ENCODE measurements around the gene WARS2. TPM values are rescaled to one million over a fixed set of nuclear protein-coding genes. Genes with fewer than 3 reads are reported as not detected.
"Not testable (repeated sequence)": the region's sequence is repeated elsewhere in the genome, so short reads cannot be mapped to it uniquely, and the experiment has no call there.

The WARS2 gene
- polyA plus RNA-seq, 1 experiment = 12.6 TPM

DNA sequence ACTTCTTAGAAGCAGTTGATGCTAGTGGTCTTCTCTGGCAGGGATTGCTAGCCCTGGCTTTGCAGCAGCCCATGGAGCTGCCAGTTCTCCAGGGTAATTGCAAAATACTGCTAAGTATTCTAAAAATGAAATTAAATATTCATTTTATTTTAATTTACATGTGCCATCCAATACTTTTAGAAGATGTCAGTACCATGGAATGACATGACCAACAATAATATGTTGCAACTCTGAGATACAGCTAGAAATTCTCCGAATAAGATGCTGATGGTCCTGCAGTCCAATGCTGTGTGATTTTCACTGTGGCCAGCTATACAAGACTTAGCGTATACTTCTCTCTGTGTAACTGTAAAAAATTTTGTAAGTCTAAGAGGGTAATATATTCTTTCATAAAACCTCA is 20.0 kb upstream of the WARS2 start:
- CTCF ChIA-PET = interaction anchor here (0.6 to 1.9 kb wide), 3 partner anchors 20 to 151 kb away, joined by 3 to 4 read pairs (median 3); partner anchors contain the start of gene WARS2
- Histone ChIP-seq H3K9me3 (ENCODE audit: control insufficient read depth, insufficient read depth, low read length) (peaks cover 4% of the 10 kb centered on the region; the same call in 1 of the 2 replicates), H3K27ac (ENCODE audit: low read depth, low read length) (no peak overlapping the region), H3K4me3 (ENCODE audit: low read depth, low read length) (no peak overlapping the region), H3K27me3 (ENCODE audit: control insufficient read depth, insufficient read depth, low read length) (no peaks in the 10 kb centered on the region)
- DNase-seq (ENCODE audit: low read depth, low spot score) = no peak
- TF ChIP-seq, protein P1, sequence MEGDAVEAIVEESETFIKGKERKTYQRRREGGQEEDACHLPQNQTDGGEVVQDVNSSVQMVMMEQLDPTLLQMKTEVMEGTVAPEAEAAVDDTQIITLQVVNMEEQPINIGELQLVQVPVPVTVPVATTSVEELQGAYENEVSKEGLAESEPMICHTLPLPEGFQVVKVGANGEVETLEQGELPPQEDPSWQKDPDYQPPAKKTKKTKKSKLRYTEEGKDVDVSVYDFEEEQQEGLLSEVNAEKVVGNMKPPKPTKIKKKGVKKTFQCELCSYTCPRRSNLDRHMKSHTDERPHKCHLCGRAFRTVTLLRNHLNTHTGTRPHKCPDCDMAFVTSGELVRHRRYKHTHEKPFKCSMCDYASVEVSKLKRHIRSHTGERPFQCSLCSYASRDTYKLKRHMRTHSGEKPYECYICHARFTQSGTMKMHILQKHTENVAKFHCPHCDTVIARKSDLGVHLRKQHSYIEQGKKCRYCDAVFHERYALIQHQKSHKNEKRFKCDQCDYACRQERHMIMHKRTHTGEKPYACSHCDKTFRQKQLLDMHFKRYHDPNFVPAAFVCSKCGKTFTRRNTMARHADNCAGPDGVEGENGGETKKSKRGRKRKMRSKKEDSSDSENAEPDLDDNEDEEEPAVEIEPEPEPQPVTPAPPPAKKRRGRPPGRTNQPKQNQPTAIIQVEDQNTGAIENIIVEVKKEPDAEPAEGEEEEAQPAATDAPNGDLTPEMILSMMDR (IDR thresholded peaks at IDR 0.05; ENCODE audit: low read depth, low read length) = no peak
- POLR2A ChIA-PET = interaction anchor here (2.0 kb wide), 1 partner anchor 20 kb away, joined by 11 read pairs; the partner anchor contains the start of gene WARS2

DNA sequence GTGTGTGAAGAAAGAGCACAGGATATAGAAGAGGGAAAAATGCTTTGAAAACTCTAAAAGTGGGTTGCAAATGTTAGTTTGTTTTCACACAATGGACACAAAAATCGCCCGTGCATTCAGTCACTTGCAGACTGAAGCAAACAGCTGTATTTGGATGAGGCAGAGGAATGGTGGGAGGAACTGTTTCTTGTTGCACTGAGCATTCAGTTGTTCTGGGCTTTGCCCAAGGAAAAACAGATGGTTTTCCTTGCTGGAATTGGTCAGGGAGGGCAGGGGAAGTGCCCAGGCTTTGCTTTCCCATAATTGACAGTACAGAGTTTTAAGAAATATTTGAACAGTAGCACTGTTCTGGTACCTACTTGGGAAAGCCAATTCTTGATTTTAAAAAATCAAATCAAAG is 19.5 kb upstream of the WARS2 start:
- TF ChIP-seq, protein P1 (IDR thresholded peaks at IDR 0.05; ENCODE audit: low read depth, low read length) = no peak
- Histone ChIP-seq H3K27me3 (ENCODE audit: control insufficient read depth, insufficient read depth, low read length) (no peaks in the 10 kb centered on the region), H3K27ac (ENCODE audit: low read depth, low read length) (no peak overlapping the region), H3K9me3 (ENCODE audit: control insufficient read depth, insufficient read depth, low read length) (peaks cover 4% of the 10 kb centered on the region; the same call in 1 of the 2 replicates), H3K4me3 (ENCODE audit: low read depth, low read length) (no peak overlapping the region)
- POLR2A ChIA-PET = interaction anchor here (2.0 kb wide), 1 partner anchor 20 kb away, joined by 11 read pairs; the partner anchor contains the start of gene WARS2
- CTCF ChIA-PET = interaction anchor here (1.0 to 1.9 kb wide), 4 partner anchors 18 to 115 kb away, joined by 3 to 4 read pairs (median 4); partner anchors contain the start of gene WARS2
- no peak for DNase-seq (ENCODE audit: low read depth, low spot score)

DNA sequence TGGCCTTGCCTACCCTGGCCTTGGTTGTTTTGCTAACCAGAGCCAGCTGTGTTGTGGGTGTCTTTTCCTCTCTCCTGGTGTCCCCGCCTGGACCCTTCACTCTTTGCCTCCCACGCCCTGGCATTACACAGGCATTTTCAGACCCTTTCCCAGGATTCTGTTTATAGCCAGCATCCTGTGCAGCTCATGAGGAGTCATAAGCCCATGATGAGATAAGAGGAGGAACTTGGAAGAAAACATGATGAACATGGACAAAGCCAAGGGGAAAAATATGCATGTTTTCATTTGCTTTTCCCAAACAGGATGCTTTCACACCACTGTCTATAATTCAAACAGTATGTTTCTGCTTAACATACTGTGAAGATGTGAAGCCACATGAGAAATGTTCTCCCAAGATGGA is 18.7 kb upstream of the WARS2 start:
- TF ChIP-seq, protein P1 (IDR thresholded peaks at IDR 0.05; ENCODE audit: low read depth, low read length) = no peak
- peaks cover 4% of the 10 kb centered on the region; the same call in 1 of the 2 replicates for H3K9me3 ChIP-seq (ENCODE audit: control insufficient read depth, insufficient read depth, low read length)
- peak overlapping the region; percentile 39 for H3K27ac ChIP-seq (ENCODE audit: low read depth, low read length)
- CTCF ChIA-PET = interaction anchor here (1.1 to 1.2 kb wide), 2 partner anchors 17 to 18 kb away, joined by 4 read pairs; partner anchors contain the start of gene WARS2
- H3K4me3 ChIP-seq (ENCODE audit: low read depth, low read length) = no peak overlapping the region
- DNase-seq (ENCODE audit: low read depth, low spot score) = peak; percentile 23
- no peaks in the 10 kb centered on the region for H3K27me3 ChIP-seq (ENCODE audit: control insufficient read depth, insufficient read depth, low read length)
- POLR2A ChIA-PET = no interaction called here

DNA sequence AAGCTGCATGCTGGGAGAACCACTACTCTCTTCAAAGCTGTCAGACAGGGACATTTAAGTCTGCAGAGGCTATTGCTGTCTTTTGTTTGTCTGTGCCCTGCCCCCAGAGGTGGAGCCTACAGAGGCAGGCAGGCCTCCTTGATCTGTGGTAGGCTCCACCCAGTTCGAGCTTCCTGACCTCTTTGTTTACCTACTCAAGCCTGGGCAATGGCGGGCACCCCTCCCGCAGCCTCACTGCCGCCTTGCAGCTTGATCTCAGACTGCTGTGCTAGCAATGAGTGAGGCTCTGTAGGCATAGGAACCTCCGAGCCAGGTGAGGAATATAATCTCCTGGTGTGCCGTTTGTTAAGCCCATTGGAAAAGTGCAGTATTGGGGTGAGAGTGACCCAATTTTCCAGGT is 16.3 kb upstream of the WARS2 start:
- H3K27me3 ChIP-seq (ENCODE audit: control insufficient read depth, insufficient read depth, low read length); CTCF ChIA-PET; H3K27ac ChIP-seq (ENCODE audit: low read depth, low read length); H3K4me3 ChIP-seq (ENCODE audit: low read depth, low read length); DNase-seq (ENCODE audit: low read depth, low spot score); POLR2A ChIA-PET; H3K9me3 ChIP-seq (ENCODE audit: control insufficient read depth, insufficient read depth, low read length): not testable (repeated sequence)

DNA sequence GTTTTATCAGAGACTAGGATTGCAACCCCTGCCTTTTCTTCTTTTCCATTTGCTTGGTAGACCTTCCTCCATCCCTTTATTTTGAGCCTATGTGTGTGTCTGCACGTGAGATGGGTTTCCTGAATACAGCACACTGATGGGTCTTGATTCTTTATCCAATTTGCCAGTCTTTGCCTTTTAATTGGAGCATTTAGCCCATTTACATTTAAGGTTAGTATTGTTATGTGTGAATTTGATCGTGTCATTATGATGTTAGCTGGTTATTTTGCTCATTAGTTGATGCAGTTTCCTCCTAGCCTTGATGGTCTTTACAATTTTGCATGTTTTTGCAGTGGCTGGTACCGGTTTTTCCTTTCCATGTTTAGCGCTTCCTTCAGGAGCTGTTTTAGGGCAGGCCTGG is 14.6 kb upstream of the WARS2 start:
- H3K27me3 ChIP-seq (ENCODE audit: control insufficient read depth, insufficient read depth, low read length); H3K27ac ChIP-seq (ENCODE audit: low read depth, low read length); POLR2A ChIA-PET; H3K9me3 ChIP-seq (ENCODE audit: control insufficient read depth, insufficient read depth, low read length); CTCF ChIA-PET; DNase-seq (ENCODE audit: low read depth, low spot score); H3K4me3 ChIP-seq (ENCODE audit: low read depth, low read length): not testable (repeated sequence)

DNA sequence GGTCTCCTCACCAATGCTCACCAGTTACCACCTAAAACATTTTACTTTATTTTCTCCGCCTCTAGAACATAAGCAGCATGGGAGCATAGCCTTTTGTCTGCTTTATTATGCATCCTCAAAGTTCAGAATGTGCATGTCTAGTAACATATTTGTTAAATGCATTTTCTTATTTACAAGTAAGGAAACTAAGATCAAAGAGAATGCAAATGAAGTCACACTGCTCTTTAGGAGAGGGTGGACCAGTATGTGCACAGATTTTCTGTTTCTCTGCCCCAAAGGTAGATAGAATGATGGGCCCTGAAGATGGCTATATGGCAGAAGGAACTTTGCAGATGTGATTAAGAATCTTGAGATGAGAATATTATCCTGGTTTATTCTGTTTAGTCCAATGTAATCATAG is 9.7 kb upstream of the WARS2 start:
- no peak overlapping the region for H3K4me3 ChIP-seq (ENCODE audit: low read depth, low read length)
- H3K27ac ChIP-seq (ENCODE audit: low read depth, low read length) = no peak overlapping the region
- no peaks in the 10 kb centered on the region for H3K27me3 ChIP-seq (ENCODE audit: control insufficient read depth, insufficient read depth, low read length)
- CTCF ChIA-PET = interaction anchor here (1.2 kb wide), 1 partner anchor 9 kb away, joined by 3 read pairs; the partner anchor contains the start of gene WARS2
- no peak for DNase-seq (ENCODE audit: low read depth, low spot score)
- POLR2A ChIA-PET = no interaction called here
- TF ChIP-seq, protein P1 (IDR thresholded peaks at IDR 0.05; ENCODE audit: low read depth, low read length) = no peak
- H3K9me3 ChIP-seq (ENCODE audit: control insufficient read depth, insufficient read depth, low read length) = no peaks in the 10 kb centered on the region

Measured in AG04450 (cell line).